Uterus (tissue), 4 donors: ENCODE data around the gene CNTFR. TPM values are rescaled to one million over a fixed set of nuclear protein-coding genes. Genes with fewer than 3 reads are reported as not detected.

Experiments
- DNase-seq, 2 donors: peaks; one replicate each; pipeline ENCODE4 v3.0.0-alpha.2; 2019 to 2020
- H3K27ac ChIP-seq, 2 donors: fragments of 200-600 bp; sonication (generic); 1 replicate in 1 of 2; 2 replicates in 1 of 2; pipeline ENCODE4 v1.5.1; 2016 to 2018
- H3K27me3 ChIP-seq, 2 donors: fragments of 200-600 bp; sonication (generic); one replicate each; pipeline ENCODE4 v1.5.1; 2018 to 2019; ENCODE audit warnings: control low read depth in 1 of 2
- H3K36me3 ChIP-seq, 2 donors: fragments of 200-600 bp; sonication (generic); one replicate each; pipeline ENCODE4 v1.5.1; 2019; ENCODE audit warnings: control low read depth in 1 of 2
- H3K4me1 ChIP-seq, 2 donors: fragments of 200-600 bp; sonication (generic); one replicate each; pipeline ENCODE4 v1.5.1; 2018 to 2019; ENCODE audit warnings: control low read depth in 1 of 2
- H3K4me3 ChIP-seq, 2 donors: fragments of 200-600 bp; sonication (generic); 1 replicate in 1 of 2; 2 replicates in 1 of 2; pipeline ENCODE4 v1.5.1; 2018 to 2019; ENCODE audit warnings: mild to moderate bottlenecking in 1 of 2
- H3K9me3 ChIP-seq, 2 donors: fragments of 200-600 bp; sonication (generic); one replicate each; pipeline ENCODE4 v1.5.1; 2019; ENCODE audit warnings: control low read depth in 1 of 2
- CTCF ChIP-seq, 4 experiments: fragments of 200-600 bp in 2 of 4; fragments of 450-650 bp in 2 of 4; sonication (generic) in 2 of 4; IDR thresholded peaks; one replicate each; pipeline ENCODE4 v1.5.1; 2016 to 2019; ENCODE audit warnings: antibody characterized with exemption in 4 of 4, mild to moderate bottlenecking in 2 of 4, moderate library complexity in 1 of 4
- POLR2A ChIP-seq, 2 donors: fragments of 450-650 bp; IDR thresholded peaks; one replicate each; pipeline ENCODE4 v1.6.1; 2016; ENCODE audit warnings: antibody characterized with exemption in 2 of 2, mild to moderate bottlenecking in 1 of 2, moderate library complexity in 1 of 2
- intact Hi-C: fragments of 100-400 bp; cut with DNase I; formaldehyde crosslinking; loops from one replicate; pipeline ENCODE4 v1.15.1; 2023; ENCODE audit warnings: low total_unique reads
- total RNA-seq, 4 donors: library from RNA; depleted of rRNA in 3 of 4; stranded (reverse); fragments of >200 nt in 3 of 4; gene quantifications; one replicate each; pipeline versions ENCODE4 v1.1.0 to v1.2.4, GENCODE V29; 2014 to 2023
- donor health status: DM: yes; HTN: yes; CAD: no.

CNTFR gene
- total RNA-seq, 4 donors from 2014 or later, result 0.59 to 14.7 (median 6.6) TPM; not detected in 1

GRCh38 chr9:34580358-34580757, 9.2 kb downstream of the CNTFR start:
- intact Hi-C loops, result no loop called here
- no peaks in the 10 kb centered on the region for H3K9me3 ChIP-seq
- no peak overlapping the region for H3K27ac ChIP-seq
- no peaks in the 10 kb centered on the region for H3K27me3 ChIP-seq
- H3K36me3 ChIP-seq, result no peaks in the 10 kb centered on the region
- TF ChIP-seq CTCF (IDR thresholded peaks at IDR 0.05), result no peak
- TF ChIP-seq POLR2A (IDR thresholded peaks at IDR 0.05), result no peak
- no peak overlapping the region for H3K4me3 ChIP-seq
- no peak for DNase-seq
- H3K4me1 ChIP-seq, result peaks cover 0 to 9% of the 10 kb centered on the region in 2 donors

GRCh38 chr9:34579808-34580163, 9.7 kb downstream of the CNTFR start:
- Histone ChIP-seq H3K9me3 (no peaks in the 10 kb centered on the region), H3K27me3 (no peaks in the 10 kb centered on the region), H3K36me3 (no peaks in the 10 kb centered on the region), H3K27ac (no peak overlapping the region), H3K4me1 (peaks cover 0 to 9% of the 10 kb centered on the region in 2 donors), H3K4me3 (no peak overlapping the region)
- TF ChIP-seq POLR2A (IDR thresholded peaks at IDR 0.05), result no peak
- intact Hi-C loops, result no loop called here
- no peak for DNase-seq

GRCh38 chr9:34579104-34579807, 10.3 kb downstream of the CNTFR start:
- no peak for DNase-seq
- Histone ChIP-seq H3K27me3 (no peaks in the 10 kb centered on the region), H3K4me3 (no peak overlapping the region), H3K36me3 (no peaks in the 10 kb centered on the region), H3K27ac (no peak overlapping the region), H3K9me3 (no peaks in the 10 kb centered on the region), H3K4me1 (peaks cover 0 to 9% of the 10 kb centered on the region in 2 donors)
- TF ChIP-seq CTCF (IDR thresholded peaks at IDR 0.05), result no peak
- TF ChIP-seq POLR2A (IDR thresholded peaks at IDR 0.05), result no peak
- intact Hi-C loops, result no loop called here

- no peak for TF ChIP-seq CTCF (IDR thresholded peaks at IDR 0.05)
- TF ChIP-seq POLR2A (IDR thresholded peaks at IDR 0.05), result no peak
- peak overlapping the region in 1 of 2 donors; percentile 24 for H3K27ac ChIP-seq
These were observed 11.1 kb downstream of the CNTFR start for GRCh38 chr9:34578241-34579103.

GRCh38 chr9:34577400-34578240, 11.9 kb downstream of the CNTFR start:
- no peaks in the 10 kb centered on the region for H3K36me3 ChIP-seq
- H3K4me3 ChIP-seq, result peak overlapping the region in 1 of 2 donors; percentile 30
- H3K9me3 ChIP-seq, result no peaks in the 10 kb centered on the region
- H3K27ac ChIP-seq, result peak overlapping the region in 1 of 2 donors; percentile 24
- TF ChIP-seq POLR2A (IDR thresholded peaks at IDR 0.05), result no peak
- no peak for TF ChIP-seq CTCF (IDR thresholded peaks at IDR 0.05)
- H3K27me3 ChIP-seq, result no peaks in the 10 kb centered on the region
- intact Hi-C loops, result no loop called here
- H3K4me1 ChIP-seq, result peaks cover 0 to 9% of the 10 kb centered on the region in 2 donors
- no peak for DNase-seq

More at GRCh38 chr9:34578241-34579103, 11.1 kb downstream of the CNTFR start:
- intact Hi-C loops, result no loop called here
- Histone ChIP-seq H3K4me3 (peak overlapping the region in 1 of 2 donors; percentile 30), H3K36me3 (no peaks in the 10 kb centered on the region), H3K4me1 (peaks cover 0 to 9% of the 10 kb centered on the region in 2 donors), H3K27me3 (no peaks in the 10 kb centered on the region), H3K9me3 (no peaks in the 10 kb centered on the region)
- no peak for DNase-seq
